HG03439 (cell line): Measurements from ENCODE around the gene LDLRAP1.

ENCODE experiments used
- ATAC-seq: cut with Tn5 transposase; IDR thresholded peaks from one replicate; pipeline ENCODE4 v1.9.1; 2021; ENCODE audit warnings: mild to moderate bottlenecking, moderate library complexity; ENCODE audit not compliant: unreplicated experiment

Gene LDLRAP1

GRCh38 chr1:25523542-25523941 lies 19.9 kb upstream of the LDLRAP1 start:
- no peak for ATAC-seq

GRCh38 chr1:25524568-25525360 lies 18.6 kb upstream of the LDLRAP1 start:
- ATAC-seq = no peak

- no peak for ATAC-seq
Measured at GRCh38 chr1:25525361-25525688, 18.1 kb upstream of the LDLRAP1 start.

- ATAC-seq = no peak
Measured at GRCh38 chr1:25526753-25527152, 16.7 kb upstream of the LDLRAP1 start.

GRCh38 chr1:25527226-25527846 lies 16.1 kb upstream of the LDLRAP1 start:
- no peak for ATAC-seq

- no peak for ATAC-seq
Measured at GRCh38 chr1:25527946-25528595, 15.3 kb upstream of the LDLRAP1 start.

- ATAC-seq = no peak
Measured at GRCh38 chr1:25528881-25529517, 14.4 kb upstream of the LDLRAP1 start.

- ATAC-seq = no peak
Measured at GRCh38 chr1:25529518-25530185, 13.8 kb upstream of the LDLRAP1 start.

- ATAC-seq = no peak
Measured at GRCh38 chr1:25530186-25531081, 13.0 kb upstream of the LDLRAP1 start.

- ATAC-seq = no peak
Measured at GRCh38 chr1:25531082-25531461, 12.3 kb upstream of the LDLRAP1 start.

GRCh38 chr1:25532970-25533369 lies 10.4 kb upstream of the LDLRAP1 start:
- ATAC-seq = no peak

- ATAC-seq = no peak
Measured at GRCh38 chr1:25533775-25534409, 9.5 kb upstream of the LDLRAP1 start.

GRCh38 chr1:25534410-25534788 lies 9.0 kb upstream of the LDLRAP1 start:
- ATAC-seq = no peak

GRCh38 chr1:25536124-25536523 lies 7.3 kb upstream of the LDLRAP1 start:
- ATAC-seq = no peak

- no peak for ATAC-seq
Measured at GRCh38 chr1:25537153-25537831, 6.1 kb upstream of the LDLRAP1 start.

GRCh38 chr1:25538191-25538767 lies 5.1 kb upstream of the LDLRAP1 start:
- no peak for ATAC-seq

- no peak for ATAC-seq
Measured at GRCh38 chr1:25540750-25541342, 2.6 kb upstream of the LDLRAP1 start.

GRCh38 chr1:25541425-25541824 lies 2.0 kb upstream of the LDLRAP1 start:
- no peak for ATAC-seq
